Activated CD8-positive, alpha-beta memory T cell treated with anti-CD3 and anti-CD28 coated beads for 36 hours (primary cell): ENCODE measurements around the gene PNPLA5. TPM values are rescaled to one million over a fixed set of nuclear protein-coding genes. Genes with fewer than 3 reads are reported as not detected.
"Not testable (repeated sequence)": the region's sequence is repeated elsewhere in the genome, so short reads cannot be mapped to it uniquely, and the experiment has no call there.

ENCODE experiments used
- CTCF ChIA-PET: fragments of 350-600 bp; sonication (Branson Sonifier 250); formaldehyde crosslinking; loops from one replicate; lab custom pipeline; 2021; ENCODE audit warnings: antibody characterized with exemption; lab: Charles Lee
- POLR2A ChIA-PET: fragments of 350-600 bp; sonication (Branson Sonifier 250); formaldehyde crosslinking; loops from one replicate; lab custom pipeline; 2021; ENCODE audit warnings: antibody characterized with exemption; lab: Charles Lee
- total RNA-seq, 2 experiments: library from RNA; stranded (reverse); gene quantifications; one replicate each; pipeline ENCODE4 v1.2.3, GENCODE V29; 2021

Gene PNPLA5
- total RNA-seq, 2 experiments from 2014 or later = not detected

- ChIA-PET POLR2A (no interaction called here), CTCF (interaction anchor here (0.7 to 1.4 kb wide), 4 partner anchors 8 to 507 kb away, joined by 3 to 5 read pairs (median 4); no protein-coding TSS in a partner anchor)
Measured at GRCh38 chr22:43884600-43885318, 7.1 kb downstream of the PNPLA5 start.

DNA sequence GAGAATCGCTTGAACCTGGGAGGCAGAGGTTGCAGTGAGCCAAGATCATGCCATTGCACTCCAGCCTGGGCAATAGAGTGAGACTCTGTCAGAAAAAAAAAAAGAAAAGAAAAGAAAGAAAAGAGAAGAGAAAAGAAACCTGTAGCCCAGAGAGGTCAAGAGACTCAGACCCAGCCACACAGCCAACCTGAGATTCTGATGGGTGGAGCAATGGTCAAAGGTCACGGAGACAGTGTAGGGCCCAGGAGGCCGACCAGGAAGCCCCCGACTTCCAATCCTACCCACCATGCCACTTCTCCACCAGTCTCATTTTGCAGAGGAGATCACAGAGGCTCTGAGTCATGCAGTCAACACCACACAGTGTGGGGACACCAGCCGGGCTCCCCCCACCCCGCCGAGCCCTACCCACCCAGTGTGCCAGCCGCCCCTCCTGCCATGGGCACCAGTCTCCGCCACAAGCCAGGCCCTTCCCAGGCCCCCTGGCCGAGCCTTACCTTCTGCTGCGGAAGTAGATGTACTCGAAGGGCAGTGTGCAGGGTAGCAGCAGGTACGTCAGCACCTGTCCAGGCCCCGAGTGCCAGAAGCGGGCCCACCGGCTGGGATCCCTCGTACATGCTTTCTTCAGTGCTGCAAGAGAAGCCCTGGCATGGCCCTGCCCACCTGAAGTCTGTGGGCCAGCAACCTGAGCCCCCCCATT is 7.9 kb downstream of the PNPLA5 start:
- ChIA-PET CTCF (interaction anchor here (0.6 to 1.6 kb wide), 5 partner anchors 13 to 533 kb away, joined by 3 to 13 read pairs (median 4); no protein-coding TSS in a partner anchor), POLR2A (no interaction called here)

GRCh38 chr22:43883012-43883661 is 8.7 kb downstream of the PNPLA5 start:
- CTCF ChIA-PET = interaction anchor here (0.6 to 1.6 kb wide), 5 partner anchors 14 to 534 kb away, joined by 3 to 13 read pairs (median 3); no protein-coding TSS in a partner anchor
- POLR2A ChIA-PET = no interaction called here

DNA sequence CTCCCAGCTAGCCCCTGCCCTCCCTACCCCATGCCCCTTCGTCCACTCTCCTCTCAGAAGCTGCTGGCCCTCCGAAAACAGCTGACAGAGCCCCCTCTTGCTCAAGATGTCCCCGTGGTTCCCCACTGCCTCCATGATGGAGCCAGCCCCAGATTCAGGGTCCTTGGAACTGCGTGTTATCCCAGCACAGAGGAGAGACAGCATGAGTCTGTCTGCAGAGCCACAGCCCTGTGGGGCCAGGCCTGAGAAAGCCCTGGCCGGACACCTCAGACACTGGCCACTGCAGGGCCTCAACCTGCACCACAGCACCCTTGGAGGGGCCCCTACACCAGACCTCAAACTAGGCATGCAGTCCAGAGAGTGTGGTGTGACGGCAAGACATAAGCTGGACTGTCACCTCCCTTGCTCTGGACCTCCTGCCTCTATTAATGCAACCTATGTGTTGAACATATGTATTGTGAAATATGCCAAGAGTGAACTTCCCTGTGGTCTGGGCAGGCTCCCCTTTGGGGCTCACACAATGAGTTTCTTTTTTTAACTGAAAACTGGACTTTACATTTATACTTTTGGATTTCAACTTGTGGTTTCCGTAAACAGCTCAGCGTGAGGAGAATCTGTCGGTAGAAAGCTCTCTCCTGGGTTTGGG is 9.6 kb downstream of the PNPLA5 start:
- ChIA-PET POLR2A (no interaction called here), CTCF (interaction anchor here (0.9 to 1.6 kb wide), 4 partner anchors 15 to 501 kb away, joined by 3 to 13 read pairs (median 4); no protein-coding TSS in a partner anchor)

DNA sequence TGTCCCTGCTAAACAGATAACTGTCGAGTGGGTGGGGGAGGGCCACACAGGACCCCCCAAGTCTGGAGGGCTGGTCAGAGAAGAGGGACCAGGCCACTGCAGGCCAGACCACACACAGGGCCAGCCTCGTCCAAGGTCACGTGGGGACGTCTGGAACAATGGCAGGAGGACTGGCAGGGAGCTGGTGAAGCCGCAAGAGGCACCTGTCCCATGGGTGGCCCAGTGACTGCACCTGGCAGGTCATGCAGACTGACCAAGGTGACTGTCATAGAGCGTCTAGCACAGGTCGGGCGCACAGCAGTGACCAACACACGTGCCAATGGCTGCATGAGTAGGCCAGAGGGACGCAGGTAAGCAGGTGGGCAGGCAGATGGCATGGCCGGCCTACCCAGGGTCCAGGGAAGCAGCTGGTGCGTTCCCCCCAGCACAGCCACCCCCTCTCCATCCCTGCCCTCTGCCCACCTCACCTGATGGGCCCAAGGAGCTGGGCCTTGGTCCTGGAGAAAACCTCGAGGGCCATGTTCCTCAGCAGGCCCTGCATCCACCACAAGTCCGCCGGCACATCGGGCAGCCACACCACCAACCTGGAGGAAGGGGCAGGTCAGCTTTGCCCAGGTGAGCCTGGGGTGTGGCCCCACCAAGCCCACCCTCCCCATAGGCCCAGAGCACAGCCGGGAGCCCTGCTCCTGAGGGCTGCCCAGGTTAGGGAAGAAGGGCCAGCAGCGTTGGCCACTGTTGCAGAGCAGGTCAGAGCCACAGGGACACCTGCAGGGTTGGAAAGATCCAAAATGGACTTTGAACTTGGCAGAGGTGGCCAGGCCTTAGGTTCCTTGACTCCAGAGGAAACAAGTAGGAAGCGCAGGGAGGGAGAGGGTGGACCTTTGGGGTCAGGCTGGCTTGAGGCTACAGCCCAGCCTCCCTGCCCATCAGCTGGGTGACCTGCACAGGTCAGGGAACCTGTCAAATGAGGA is 10.4 kb downstream of the PNPLA5 start:
- ChIA-PET POLR2A (no interaction called here), CTCF (no interaction called here)

DNA sequence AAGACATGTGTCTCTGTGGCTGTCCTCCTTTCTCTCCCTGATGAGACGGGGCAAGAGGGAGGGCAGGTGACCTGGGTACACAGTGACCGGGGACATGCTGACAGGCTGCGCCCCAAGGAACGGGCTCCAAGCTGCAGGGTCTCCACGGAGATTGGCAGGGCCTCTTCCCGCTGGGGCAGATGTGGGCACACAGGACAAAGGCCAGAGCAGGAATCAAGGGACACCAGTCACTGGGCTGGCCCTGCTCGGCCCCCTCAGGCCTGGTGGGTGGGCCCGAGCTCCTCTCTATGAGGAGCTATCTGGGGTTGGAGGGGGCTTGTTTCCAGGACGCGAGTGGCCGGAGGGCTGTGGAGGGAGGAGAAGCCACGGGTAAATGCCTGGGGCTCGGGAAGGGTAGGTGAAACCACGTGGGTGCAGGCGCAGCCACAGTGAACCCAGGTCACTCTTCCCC is 11.2 kb downstream of the PNPLA5 start:
- ChIA-PET POLR2A (no interaction called here), CTCF (no interaction called here)

- CTCF ChIA-PET = no interaction called here
- POLR2A ChIA-PET = no interaction called here
Measured at GRCh38 chr22:43879901-43880540, 11.8 kb downstream of the PNPLA5 start.

DNA sequence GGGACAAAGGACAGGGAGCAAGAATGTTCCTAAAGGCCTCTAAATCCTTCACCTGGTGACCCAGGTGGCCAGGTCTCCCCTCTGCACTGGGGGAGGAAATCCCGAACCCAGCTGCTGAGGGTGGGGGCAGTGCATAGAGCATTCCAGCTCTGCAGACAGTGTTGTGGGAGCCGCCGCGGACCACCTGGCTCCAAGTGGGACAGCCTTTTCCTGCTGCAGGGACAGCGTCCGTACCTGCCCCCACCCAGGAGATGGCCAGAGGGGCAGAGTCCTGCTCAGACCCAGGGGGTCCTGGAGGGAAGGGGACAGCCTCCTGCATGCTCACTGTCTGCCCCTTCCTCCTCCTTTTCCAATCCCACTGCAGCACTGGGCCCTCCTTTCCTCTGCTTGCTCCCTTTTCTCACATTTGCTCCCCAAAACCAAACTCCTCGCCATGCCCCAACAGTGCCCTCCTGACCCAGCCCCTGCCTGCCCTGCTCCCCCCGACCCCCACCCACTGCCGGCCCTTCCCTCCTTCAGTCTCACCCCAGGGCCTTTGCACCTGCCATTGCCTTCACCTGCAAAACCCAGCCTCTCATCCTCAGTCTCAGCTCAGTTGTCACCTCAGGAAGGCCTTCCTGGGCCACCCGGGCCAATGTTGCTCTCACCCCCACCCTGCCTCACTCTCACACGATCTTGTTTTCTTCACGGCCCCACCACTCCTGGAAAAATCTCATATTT is 12.8 kb downstream of the PNPLA5 start:
- ChIA-PET POLR2A (no interaction called here), CTCF (no interaction called here)

- POLR2A ChIA-PET = no interaction called here
- CTCF ChIA-PET = no interaction called here
Measured at GRCh38 chr22:43878079-43878795, 13.6 kb downstream of the PNPLA5 start.

DNA sequence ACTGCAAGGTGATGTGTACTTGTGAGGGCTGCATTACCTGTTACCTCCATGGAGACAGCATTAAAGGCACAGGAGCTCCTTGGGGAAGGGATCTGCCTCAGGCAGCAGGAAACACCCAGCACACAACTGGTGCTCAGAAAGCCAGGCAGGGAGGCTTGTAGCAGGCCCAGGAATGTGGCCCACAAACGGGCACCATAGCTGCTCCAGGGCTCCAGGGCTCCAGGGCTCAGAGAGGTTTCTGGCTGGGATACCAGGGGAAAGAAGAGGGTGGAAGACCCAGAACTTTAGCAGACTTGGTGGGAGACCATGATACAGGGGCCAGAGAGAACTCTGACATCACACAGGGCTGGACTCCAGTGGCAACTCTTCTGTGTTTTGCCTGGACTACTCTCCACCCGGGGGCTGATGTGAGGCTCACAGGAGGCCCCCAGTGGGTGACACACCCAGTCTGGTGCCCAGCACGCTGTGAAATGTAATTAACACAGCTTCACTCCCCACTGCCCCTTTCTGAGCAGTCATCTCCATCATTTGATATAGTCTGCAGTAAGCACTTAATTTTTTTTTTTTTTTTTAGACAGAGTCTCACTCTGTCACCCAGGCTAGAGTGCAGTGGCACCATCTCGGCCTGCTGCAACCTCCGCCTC is 14.8 kb downstream of the PNPLA5 start:
- POLR2A ChIA-PET = no interaction called here
- CTCF ChIA-PET = interaction anchor here (0.9 to 1.3 kb wide), 2 partner anchors 8 to 69 kb away, joined by 3 to 5 read pairs; no protein-coding TSS in a partner anchor

DNA sequence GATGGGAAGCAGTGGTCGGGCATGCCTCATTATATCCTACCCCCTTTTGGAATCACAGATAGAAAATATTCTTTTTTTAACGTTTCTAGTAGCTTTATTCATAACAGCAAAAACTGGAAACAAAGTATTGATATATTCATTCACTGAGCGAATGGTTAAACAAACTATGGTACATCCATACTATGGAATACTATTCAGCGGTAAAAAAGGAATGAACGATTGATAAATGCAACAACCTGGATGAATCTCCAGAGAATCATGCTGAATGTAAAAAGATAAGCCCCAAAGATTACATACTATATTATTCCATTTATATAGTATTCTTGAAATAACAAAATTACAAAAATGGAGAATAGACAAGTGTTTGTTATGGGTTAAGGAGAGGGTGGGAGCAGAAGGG is 22.0 kb downstream of the PNPLA5 start:
- ChIA-PET POLR2A (no interaction called here), CTCF (no interaction called here)

GRCh38 chr22:43869001-43869400 is 22.8 kb downstream of the PNPLA5 start:
- POLR2A ChIA-PET, CTCF ChIA-PET: not testable (repeated sequence)

DNA sequence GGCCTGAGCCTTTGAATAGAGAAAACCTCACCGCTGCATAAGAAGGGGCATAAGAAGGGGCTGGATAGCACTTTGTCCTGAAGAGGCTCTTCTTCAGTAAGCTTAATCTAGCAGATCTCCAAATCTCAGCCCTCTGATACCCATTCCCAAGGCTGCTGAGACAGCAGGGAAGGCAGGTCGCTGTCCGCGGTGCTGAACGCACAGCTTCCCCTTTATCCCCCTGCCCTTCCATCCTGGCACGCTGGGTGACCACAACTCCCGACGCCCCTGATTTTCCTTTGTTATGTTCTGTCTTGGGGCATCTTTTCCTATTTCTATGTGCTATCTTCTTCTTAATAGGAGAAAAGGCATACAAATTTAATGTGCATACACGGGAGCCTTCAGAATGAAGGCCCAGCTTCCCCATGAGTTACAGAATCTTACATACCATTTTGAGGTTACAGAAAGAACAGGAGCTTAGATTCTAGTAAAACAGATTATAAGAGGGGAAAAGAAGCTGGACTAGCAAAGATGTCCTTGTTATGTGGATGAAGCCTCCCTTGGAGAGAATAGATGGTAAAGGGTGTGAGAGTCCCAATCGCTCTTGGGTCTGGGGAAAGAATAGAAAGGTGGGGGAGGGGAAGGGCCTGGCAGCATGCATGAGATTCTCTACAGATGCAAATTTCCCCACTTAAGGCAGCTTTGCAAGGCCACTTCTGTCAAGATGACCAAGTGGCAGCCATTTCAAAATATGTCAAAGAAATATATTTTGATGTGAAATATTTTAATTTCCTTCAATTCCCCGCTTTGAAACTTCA is 23.8 kb downstream of the PNPLA5 start:
- ChIA-PET POLR2A (no interaction called here), CTCF (no interaction called here)

GRCh38 chr22:43862882-43863202 is 29.0 kb downstream of the PNPLA5 start:
- ChIA-PET POLR2A (no interaction called here), CTCF (no interaction called here)

GRCh38 chr22:43862074-43862881 is 29.5 kb downstream of the PNPLA5 start, which contains the start of gene SULT4A1:
SULT4A1 (minus strand) TSS chr22:43862513; CDS start chr22:43862382, 131 bp downstream.
- POLR2A ChIA-PET = no interaction called here

More at GRCh38 chr22:43862074-43862881, 29.5 kb downstream of the PNPLA5 start, which contains the start of gene SULT4A1:
- CTCF ChIA-PET = no interaction called here
